HCT116 (cell line): ENCODE measurements around the gene CACNA2D2. TPM values are rescaled to one million over a fixed set of nuclear protein-coding genes. Genes with fewer than 3 reads are reported as not detected.

Experiments
- ATAC-seq: fragments of 200-7000 bp; cut with Tn5 transposase; 2 replicates; pipeline ENCODE4 v1.9.1; 2020; ENCODE audit warnings: mild to moderate bottlenecking, moderate library complexity
- BruUV-seq: library from RNA; stranded (reverse); fragments of 400-500 nt; replicated peaks from 2 replicates; lab custom pipeline; 2021; lab: Mats Ljungman, UMichigan
- CTCF ChIA-PET: fragments of 300-600 bp; sonication (Branson Sonifier 250); formaldehyde crosslinking; loops from one replicate; lab custom pipeline; 2021; ENCODE audit warnings: antibody characterized with exemption; lab: Charles Lee
- POLR2A ChIA-PET: fragments of 300-600, 350-600 bp; sonication (Branson Sonifier 250); formaldehyde crosslinking; loops from one replicate; lab custom pipeline; 2021; ENCODE audit warnings: antibody characterized with exemption; lab: Charles Lee
- RAD21 ChIA-PET, 2 experiments: fragments of 300-600 bp; sonication (Branson Sonifier 250); formaldehyde crosslinking; loops; one replicate each; lab custom pipeline; 2023; ENCODE audit warnings: low total read pairs in 2 of 2; ENCODE audit not compliant: uncharacterized antibody in 2 of 2, unreplicated experiment in 2 of 2, low non-redundant PET in 1 of 2; lab: Charles Lee
- DNase-seq: peaks from one replicate; pipeline ENCODE4 v3.0.0-alpha.2; 2010; ENCODE audit warnings: low read depth, low spot score
- H2AFZ ChIP-seq: fragments of 200-600 bp; shearing (Covaris generic), sonication (generic); 2 replicates; pipeline ENCODE4 v1.6.1; 2017; ENCODE audit warnings: low read depth, mixed run types, mixed read lengths, antibody characterized with exemption, low read length; ENCODE audit not compliant: poor library complexity, severe bottlenecking
- H3K27ac ChIP-seq: 2 replicates; pipeline ENCODE4 v1.5.1; 2012; ENCODE audit warnings: low read depth, low read length
- H3K27me3 ChIP-seq: fragments of 200-600 bp; sonication (generic); 2 replicates; pipeline ENCODE4 v1.6.1; 2016; ENCODE audit warnings: mixed run types, low read length, mixed read lengths; ENCODE audit not compliant: insufficient read depth
- H3K36me3 ChIP-seq, 2 experiments: fragments of 200-500 bp in 1 of 2; fragments of 200-600 bp in 1 of 2; sonication (Bioruptor generic) in 1 of 2; sonication (generic) in 1 of 2; 2 replicates each; pipeline versions ENCODE4 v1.5.1 to v1.6.1; 2014 to 2016; ENCODE audit warnings: low read length in 2 of 2, inconsistent platforms in 1 of 2, mixed read lengths in 1 of 2, mixed run types in 1 of 2; ENCODE audit not compliant: insufficient read depth in 2 of 2, control insufficient read depth in 1 of 2
- H3K4me1 ChIP-seq, 2 experiments: fragments of 200-600 bp in 1 of 2; sonication (generic) in 1 of 2; 2 replicates each; pipeline versions ENCODE4 v1.5.1 to v1.6.1; 2012 to 2017; ENCODE audit warnings: low read length in 2 of 2, inconsistent platforms in 1 of 2, mild to moderate bottlenecking in 1 of 2, mixed read lengths in 1 of 2, mixed run types in 1 of 2, moderate library complexity in 1 of 2; ENCODE audit not compliant: insufficient read depth in 2 of 2, control insufficient read depth in 1 of 2
- H3K4me2 ChIP-seq: fragments of 200-600 bp; sonication (generic); 2 replicates; pipeline ENCODE4 v1.6.1; 2017; ENCODE audit warnings: mixed run types, low read length, mixed read lengths
- H3K4me3 ChIP-seq, 2 experiments: fragments of 200-600 bp in 1 of 2; sonication (generic) in 1 of 2; replicated peaks in 1 of 2; 2 replicates each; pipeline ENCODE4 v1.5.1; 2011 to 2016; ENCODE audit warnings: low read length in 2 of 2, control low read depth in 1 of 2, low read depth in 1 of 2, mild to moderate bottlenecking in 1 of 2, mixed read lengths in 1 of 2, mixed run types in 1 of 2
- H3K79me2 ChIP-seq: fragments of 200-600 bp; sonication (generic); 2 replicates; pipeline ENCODE4 v1.6.1; 2017; ENCODE audit warnings: mild to moderate bottlenecking, mixed run types, low read length, moderate library complexity, mixed read lengths; ENCODE audit not compliant: insufficient read depth
- H3K9ac ChIP-seq: fragments of 200-600 bp; sonication (generic); 2 replicates; pipeline ENCODE4 v1.6.1; 2016; ENCODE audit warnings: low read length, mixed read lengths
- H3K9me2 ChIP-seq: fragments of 200-600 bp; sonication (generic), shearing (Covaris generic); 2 replicates; pipeline ENCODE4 v1.6.1; 2017; ENCODE audit warnings: mixed run types, mild to moderate bottlenecking, moderate library complexity; ENCODE audit not compliant: insufficient read depth
- H3K9me3 ChIP-seq, 2 experiments: fragments of 200-500 bp in 1 of 2; fragments of 200-600 bp in 1 of 2; sonication (Bioruptor generic) in 1 of 2; sonication (generic) in 1 of 2; 2 replicates each; pipeline ENCODE4 v1.6.1; 2014 to 2017; ENCODE audit warnings: low read length in 2 of 2, mixed read lengths in 2 of 2, inconsistent platforms in 1 of 2, low read depth in 1 of 2, mild to moderate bottlenecking in 1 of 2, mixed run types in 1 of 2, moderate library complexity in 1 of 2; ENCODE audit not compliant: control insufficient read depth in 1 of 2, insufficient read depth in 1 of 2
- H4K20me1 ChIP-seq: fragments of 200-600 bp; sonication (generic), shearing (Covaris generic); 2 replicates; pipeline ENCODE4 v1.6.1; 2017; ENCODE audit warnings: mixed run types, mild to moderate bottlenecking, moderate library complexity; ENCODE audit not compliant: insufficient read depth
- CBX3 ChIP-seq: IDR thresholded peaks from 2 replicates; pipeline ENCODE4 v1.6.1; 2012; ENCODE audit warnings: low read depth
- CEBPB ChIP-seq: IDR thresholded peaks from 2 replicates; pipeline ENCODE4 v1.6.1; 2012; ENCODE audit warnings: low read depth
- ELF1 ChIP-seq: IDR thresholded peaks from 2 replicates; pipeline ENCODE4 v1.6.1; 2012; ENCODE audit warnings: low read depth, borderline replicate concordance
- EZH2phosphoT487 ChIP-seq: fragments of 200-600 bp; IDR thresholded peaks from 2 replicates; pipeline ENCODE4 v1.6.1; 2018; ENCODE audit warnings: antibody characterized with exemption, borderline replicate concordance
- MAX ChIP-seq: IDR thresholded peaks from 2 replicates; pipeline ENCODE4 v1.6.1; 2012
- POLR2A ChIP-seq: IDR thresholded peaks from 2 replicates; pipeline ENCODE4 v1.7.0; 2011; ENCODE audit warnings: borderline replicate concordance; ENCODE audit not compliant: insufficient read depth, insufficient read length; ENCODE audit errors: extremely low read depth
- RAD21 ChIP-seq: IDR thresholded peaks from 2 replicates; pipeline ENCODE4 v1.6.1; 2012; ENCODE audit warnings: low read depth, mild to moderate bottlenecking
- SIN3A ChIP-seq: IDR thresholded peaks from 2 replicates; pipeline ENCODE4 v1.6.1; 2012; ENCODE audit warnings: low read depth
- SRF ChIP-seq: IDR thresholded peaks from 2 replicates; pipeline ENCODE4 v1.6.1; 2012; ENCODE audit warnings: low read depth
- ZFX ChIP-seq: fragments of 450-650 bp; IDR thresholded peaks from 2 replicates; pipeline ENCODE4 v1.6.1; 2017
- ZNF274 ChIP-seq: fragments of 200-500 bp; sonication (Bioruptor generic); IDR thresholded peaks from 2 replicates; pipeline ENCODE4 v1.6.1; 2014; ENCODE audit warnings: mild to moderate bottlenecking, low read depth, low read length, inconsistent platforms
- intact Hi-C: fragments of 100-400 bp; cut with micrococcal nuclease; formaldehyde crosslinking; loops from 2 replicates; pipeline ENCODE4 v1.10.0; 2022
- total RNA-seq: library from RNA; stranded (reverse); gene quantifications from one replicate; pipeline ENCODE4 v1.2.1, GENCODE V29; 2021; ENCODE audit not compliant: unreplicated experiment
- TF ChIP-seq, protein P1 (sequence below): IDR thresholded peaks from 2 replicates; pipeline ENCODE4 v1.6.1; 2012; ENCODE audit warnings: low read depth
- TF ChIP-seq, protein P2 (sequence below): IDR thresholded peaks from 2 replicates; pipeline ENCODE4 v1.6.1; 2011; ENCODE audit warnings: mild to moderate bottlenecking, low read length, moderate library complexity; ENCODE audit not compliant: insufficient replicate concordance; ENCODE audit errors: extremely low read depth

The CACNA2D2 gene
- total RNA-seq, 1 experiment from 2014 or later, result 10.2 TPM

DNA sequence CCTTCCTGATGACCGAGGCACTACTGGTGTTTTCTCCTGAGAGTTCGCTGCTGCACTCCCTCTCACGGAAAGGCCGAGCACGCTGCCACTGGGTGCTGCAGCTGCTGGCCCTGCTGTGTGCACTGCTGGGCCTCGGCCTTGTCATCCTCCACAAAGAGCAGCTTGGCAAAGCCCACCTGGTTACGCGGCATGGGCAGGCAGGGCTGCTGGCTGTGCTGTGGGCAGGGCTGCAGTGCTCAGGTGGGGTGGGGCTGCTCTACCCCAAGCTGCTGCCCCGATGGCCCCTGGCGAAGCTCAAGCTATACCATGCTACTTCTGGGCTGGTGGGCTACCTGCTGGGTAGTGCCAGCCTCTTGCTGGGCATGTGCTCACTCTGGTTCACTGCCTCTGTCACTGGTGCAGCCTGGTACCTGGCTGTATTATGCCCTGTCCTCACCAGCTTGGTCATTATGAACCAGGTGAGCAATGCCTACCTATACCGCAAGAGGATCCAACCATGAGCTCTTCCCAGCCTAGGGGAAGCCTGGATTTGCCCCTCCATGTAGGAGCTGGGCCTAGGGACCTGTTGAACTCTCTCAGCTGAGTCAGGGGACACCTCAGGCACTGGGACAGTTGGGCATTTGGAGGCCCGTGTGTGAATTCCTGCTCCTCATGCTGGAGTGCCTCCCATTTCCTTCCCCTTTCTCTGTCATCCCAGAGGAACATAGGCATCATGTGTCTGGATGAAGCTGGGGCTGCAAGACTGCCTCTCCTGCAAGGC, 150.0 kb downstream of the CACNA2D2 start:
- intact Hi-C loops, result loop anchor here (10.0 kb wide), 1 partner anchor 1031 kb away; the partner anchor contains the start of gene MANF
- peaks cover 12 to 44% of the 10 kb centered on the region in 2 experiments; a peak in 3 of 4 replicates for H3K4me1 ChIP-seq
- H3K9ac ChIP-seq, result no peak overlapping the region
- H3K36me3 ChIP-seq, result peaks cover 14 to 32% of the 10 kb centered on the region in 2 experiments; a peak in 3 of 4 replicates
- no peak overlapping the region for H2AFZ ChIP-seq
- no peaks in the 10 kb centered on the region for H3K9me2 ChIP-seq
- RAD21 ChIA-PET, result no interaction called here
- BruUV-seq, result no TSS peak
- H3K4me3 ChIP-seq, result no peak overlapping the region
- no peaks in the 10 kb centered on the region for H3K9me3 ChIP-seq
- peak overlapping the region; percentile 21; the same call in 1 of the 2 replicates for H3K27ac ChIP-seq
- H3K4me2 ChIP-seq, result no peak overlapping the region
- DNase-seq (no peak), ATAC-seq (no peak)
- H3K79me2 ChIP-seq, result peaks cover 53% of the 10 kb centered on the region
- no peaks in the 10 kb centered on the region for H3K27me3 ChIP-seq
- TF ChIP-seq MAX (no peak), ZNF274 (no peak), CEBPB (no peak), POLR2A (no peak), ELF1 (no peak), SIN3A (no peak), CBX3 (no peak), ZFX (no peak), SRF (no peak), EZH2phosphoT487 (no peak), RAD21 (no peak)
- TF ChIP-seq, protein P1, sequence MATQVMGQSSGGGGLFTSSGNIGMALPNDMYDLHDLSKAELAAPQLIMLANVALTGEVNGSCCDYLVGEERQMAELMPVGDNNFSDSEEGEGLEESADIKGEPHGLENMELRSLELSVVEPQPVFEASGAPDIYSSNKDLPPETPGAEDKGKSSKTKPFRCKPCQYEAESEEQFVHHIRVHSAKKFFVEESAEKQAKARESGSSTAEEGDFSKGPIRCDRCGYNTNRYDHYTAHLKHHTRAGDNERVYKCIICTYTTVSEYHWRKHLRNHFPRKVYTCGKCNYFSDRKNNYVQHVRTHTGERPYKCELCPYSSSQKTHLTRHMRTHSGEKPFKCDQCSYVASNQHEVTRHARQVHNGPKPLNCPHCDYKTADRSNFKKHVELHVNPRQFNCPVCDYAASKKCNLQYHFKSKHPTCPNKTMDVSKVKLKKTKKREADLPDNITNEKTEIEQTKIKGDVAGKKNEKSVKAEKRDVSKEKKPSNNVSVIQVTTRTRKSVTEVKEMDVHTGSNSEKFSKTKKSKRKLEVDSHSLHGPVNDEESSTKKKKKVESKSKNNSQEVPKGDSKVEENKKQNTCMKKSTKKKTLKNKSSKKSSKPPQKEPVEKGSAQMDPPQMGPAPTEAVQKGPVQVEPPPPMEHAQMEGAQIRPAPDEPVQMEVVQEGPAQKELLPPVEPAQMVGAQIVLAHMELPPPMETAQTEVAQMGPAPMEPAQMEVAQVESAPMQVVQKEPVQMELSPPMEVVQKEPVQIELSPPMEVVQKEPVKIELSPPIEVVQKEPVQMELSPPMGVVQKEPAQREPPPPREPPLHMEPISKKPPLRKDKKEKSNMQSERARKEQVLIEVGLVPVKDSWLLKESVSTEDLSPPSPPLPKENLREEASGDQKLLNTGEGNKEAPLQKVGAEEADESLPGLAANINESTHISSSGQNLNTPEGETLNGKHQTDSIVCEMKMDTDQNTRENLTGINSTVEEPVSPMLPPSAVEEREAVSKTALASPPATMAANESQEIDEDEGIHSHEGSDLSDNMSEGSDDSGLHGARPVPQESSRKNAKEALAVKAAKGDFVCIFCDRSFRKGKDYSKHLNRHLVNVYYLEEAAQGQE, result no peak
- TF ChIP-seq, protein P2, sequence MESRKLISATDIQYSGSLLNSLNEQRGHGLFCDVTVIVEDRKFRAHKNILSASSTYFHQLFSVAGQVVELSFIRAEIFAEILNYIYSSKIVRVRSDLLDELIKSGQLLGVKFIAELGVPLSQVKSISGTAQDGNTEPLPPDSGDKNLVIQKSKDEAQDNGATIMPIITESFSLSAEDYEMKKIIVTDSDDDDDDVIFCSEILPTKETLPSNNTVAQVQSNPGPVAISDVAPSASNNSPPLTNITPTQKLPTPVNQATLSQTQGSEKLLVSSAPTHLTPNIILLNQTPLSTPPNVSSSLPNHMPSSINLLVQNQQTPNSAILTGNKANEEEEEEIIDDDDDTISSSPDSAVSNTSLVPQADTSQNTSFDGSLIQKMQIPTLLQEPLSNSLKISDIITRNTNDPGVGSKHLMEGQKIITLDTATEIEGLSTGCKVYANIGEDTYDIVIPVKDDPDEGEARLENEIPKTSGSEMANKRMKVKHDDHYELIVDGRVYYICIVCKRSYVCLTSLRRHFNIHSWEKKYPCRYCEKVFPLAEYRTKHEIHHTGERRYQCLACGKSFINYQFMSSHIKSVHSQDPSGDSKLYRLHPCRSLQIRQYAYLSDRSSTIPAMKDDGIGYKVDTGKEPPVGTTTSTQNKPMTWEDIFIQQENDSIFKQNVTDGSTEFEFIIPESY, result no peak
- POLR2A ChIA-PET, result interaction anchor here (1.1 kb wide), 1 partner anchor 16 kb away, joined by 3 read pairs; no protein-coding TSS in a partner anchor
- no peaks in the 10 kb centered on the region for H4K20me1 ChIP-seq
- CTCF ChIA-PET, result interaction anchor here (1.0 to 2.0 kb wide), 5 partner anchors 12 to 189 kb away, joined by 3 to 8 read pairs (median 3); no protein-coding TSS in a partner anchor
